IMR-90 (cell line): ENCODE data around the gene LAMA2.

Experiments
- BHLHE40 ChIP-seq: fragments of 150-350 bp; IDR thresholded peaks from 2 replicates; pipeline ENCODE4 v1.6.1; 2016; ENCODE audit warnings: mild to moderate bottlenecking, low read depth, low read length
- CEBPB ChIP-seq: IDR thresholded peaks from 2 replicates; pipeline ENCODE4 v1.6.1; 2012; ENCODE audit warnings: low read depth, low read length, improper control_type of control experiment
- CTCF ChIP-seq: conservative IDR thresholded peaks from 2 replicates; pipeline ENCODE4 v1.5.1; 2012; ENCODE audit warnings: mild to moderate bottlenecking, low read depth, low read length, improper control_type of control experiment
- MAFK ChIP-seq: IDR thresholded peaks from 2 replicates; pipeline ENCODE4 v1.6.1; 2012; ENCODE audit warnings: low read depth, low read length, improper control_type of control experiment
- NFE2L2 ChIP-seq: fragments of 150-350 bp; IDR thresholded peaks from 2 replicates; pipeline ENCODE4 v1.6.1; 2016; ENCODE audit warnings: low read depth, mild to moderate bottlenecking, low read length
- RAD21 ChIP-seq: IDR thresholded peaks from 2 replicates; pipeline ENCODE4 v1.6.1; 2012; ENCODE audit warnings: low read length, improper control_type of control experiment
- USF2 ChIP-seq: fragments of 150-350 bp; IDR thresholded peaks from 2 replicates; pipeline ENCODE4 v1.6.1; 2017; ENCODE audit warnings: mild to moderate bottlenecking, antibody characterized with exemption, low read length, low read depth

- TF ChIP-seq CTCF: no peak
- TF ChIP-seq BHLHE40: no peak
- TF ChIP-seq CEBPB: no peak
- no peak for TF ChIP-seq RAD21
- no peak for TF ChIP-seq USF2
- TF ChIP-seq NFE2L2: no peak
- TF ChIP-seq MAFK: no peak
These were observed 227.9 kb downstream of the LAMA2 start for GRCh38 chr6:129110690-129111343.
